Activated CD8-positive, alpha-beta memory T cell treated with anti-CD3 and anti-CD28 coated beads, Interleukin-2, amount 50 U/mL, for 48 hours (primary cell): ENCODE results near the gene NAT14.

ENCODE experiments used
- DNase-seq: peaks from one replicate; pipeline ENCODE4 v3.0.0-alpha.2; 2020

NAT14 gene

GRCh38 chr19:55472463-55472862 is 12.5 kb upstream of the NAT14 start:
- DNase-seq, result no peak

GRCh38 chr19:55473225-55474012 is 11.6 kb upstream of the NAT14 start:
- DNase-seq, result no peak

GRCh38 chr19:55474269-55475265 is 10.4 kb upstream of the NAT14 start:
- no peak for DNase-seq

- DNase-seq, result peak; percentile 96
Measured at GRCh38 chr19:55476100-55476775, 8.8 kb upstream of the NAT14 start, which contains the start of gene ZNF628. ZNF628 (plus strand) TSS chr19:55476617; CDS start chr19:55479911, 3,294 bp downstream.

- no peak for DNase-seq
Measured at GRCh38 chr19:55477905-55478304, 7.1 kb upstream of the NAT14 start.

- DNase-seq, result no peak
Measured at GRCh38 chr19:55478364-55478763, 6.6 kb upstream of the NAT14 start.

GRCh38 chr19:55479045-55479444 is 5.9 kb upstream of the NAT14 start:
- no peak for DNase-seq

- no peak for DNase-seq
Measured at GRCh38 chr19:55479451-55480230, 5.3 kb upstream of the NAT14 start.

- no peak for DNase-seq
Measured at GRCh38 chr19:55481148-55481793, 3.7 kb upstream of the NAT14 start.

- no peak for DNase-seq
Measured at GRCh38 chr19:55481794-55482155, 3.2 kb upstream of the NAT14 start.

- no peak for DNase-seq
Measured at GRCh38 chr19:55482156-55482961, 2.6 kb upstream of the NAT14 start.

GRCh38 chr19:55482967-55483705 is 1.9 kb upstream of the NAT14 start:
- no peak for DNase-seq

- no peak for DNase-seq
Measured at GRCh38 chr19:55483706-55484592, 1.0 kb upstream of the NAT14 start.

- DNase-seq, result no peak
Measured at GRCh38 chr19:55485439-55486011, 537 bp downstream of the NAT14 start.

- DNase-seq, result no peak
Measured at GRCh38 chr19:55486043-55486970, 1.3 kb downstream of the NAT14 start.

GRCh38 chr19:55486971-55487923 is 2.3 kb downstream of the NAT14 start:
- DNase-seq, result peak; percentile 72
